ENCODE results near the gene CASR.
A peak's percentile ranks its signal among the peaks of the same experiment; 100 is the strongest.

CASR gene

GRCh38 chr3:122217901-122218300 lies 34.4 kb downstream of the CASR start:
- no peak for DNase-seq

- DNase-seq = no peak
Observed at GRCh38 chr3:122219242-122219872, 35.9 kb downstream of the CASR start.

- no peak for DNase-seq
Observed at GRCh38 chr3:122227036-122227781, 43.7 kb downstream of the CASR start.

GRCh38 chr3:122230174-122230573 lies 46.7 kb downstream of the CASR start:
- no peak for DNase-seq

- DNase-seq = no peak
Observed at GRCh38 chr3:122231465-122232157, 48.1 kb downstream of the CASR start.

- no peak for DNase-seq
Observed at GRCh38 chr3:122232485-122232884, 49.0 kb downstream of the CASR start.

GRCh38 chr3:122233101-122233952 lies 49.9 kb downstream of the CASR start:
- DNase-seq = peak; percentile 36

GRCh38 chr3:122234117-122234516 lies 50.6 kb downstream of the CASR start:
- DNase-seq = no peak

GRCh38 chr3:122235147-122235546 lies 51.7 kb downstream of the CASR start:
- DNase-seq = no peak

- DNase-seq = no peak
Observed at GRCh38 chr3:122239112-122239511, 55.6 kb downstream of the CASR start.

GRCh38 chr3:122245513-122246174 lies 62.2 kb downstream of the CASR start:
- no peak for DNase-seq

- DNase-seq = no peak
Observed at GRCh38 chr3:122246199-122246598, 62.7 kb downstream of the CASR start.

- no peak for DNase-seq
Observed at GRCh38 chr3:122247087-122247824, 63.8 kb downstream of the CASR start.

- DNase-seq = no peak
Observed at GRCh38 chr3:122247825-122248185, 64.3 kb downstream of the CASR start.

- no peak for DNase-seq
Observed at GRCh38 chr3:122251428-122251827, 68.0 kb downstream of the CASR start.

- no peak for DNase-seq
Observed at GRCh38 chr3:122253581-122253980, 70.1 kb downstream of the CASR start.

GRCh38 chr3:122255757-122256439 lies 72.4 kb downstream of the CASR start:
- DNase-seq = no peak

GRCh38 chr3:122257644-122258364 lies 74.3 kb downstream of the CASR start:
- DNase-seq = no peak

GRCh38 chr3:122258757-122259371 lies 75.4 kb downstream of the CASR start:
- peak; percentile 49 for DNase-seq

- DNase-seq = no peak
Observed at GRCh38 chr3:122260206-122260605, 76.7 kb downstream of the CASR start.
